Activated T-cell treated with anti-CD3 and anti-CD28 coated beads, Interleukin-2, amount 50 U/mL, for 72 hours (primary cell): ENCODE results near the gene RBM8A. TPM values are rescaled to one million over a fixed set of nuclear protein-coding genes. Genes with fewer than 3 reads are reported as not detected.

Source experiments
- ATAC-seq, 2 donors: fragments of 150-1000 bp; cut with Tn5 transposase; replicated peaks in 1 of 2; 2 replicates each; pipeline ENCODE4 v1.10.0; 2021; ENCODE audit warnings: moderate library complexity in 2 of 2, mild to moderate bottlenecking in 1 of 2
- DNase-seq, 2 donors: peaks; one replicate each; pipeline ENCODE4 v3.0.0; 2021 to 2022; ENCODE audit warnings: mixed read lengths in 1 of 2
- H3K27ac Mint-ChIP-seq: one replicate; pipeline ENCODE4 v1.8.0; 2022; ENCODE audit warnings: mild to moderate bottlenecking, moderate library complexity, mixed read lengths
- H3K27me3 Mint-ChIP-seq: one replicate; pipeline ENCODE4 v1.8.0; 2022; ENCODE audit warnings: low read depth, mixed read lengths
- H3K36me3 Mint-ChIP-seq, 2 donors: one replicate each; pipeline ENCODE4 v1.8.0; 2022; ENCODE audit warnings: mixed read lengths in 2 of 2, mild to moderate bottlenecking in 1 of 2; ENCODE audit not compliant: insufficient read depth in 2 of 2
- H3K4me1 Mint-ChIP-seq: one replicate; pipeline ENCODE4 v1.8.0; 2022; ENCODE audit warnings: low read depth, mixed read lengths
- H3K4me3 Mint-ChIP-seq, 2 donors: one replicate each; pipeline ENCODE4 v1.8.0; 2022; ENCODE audit warnings: mild to moderate bottlenecking in 2 of 2, mixed read lengths in 2 of 2, moderate library complexity in 2 of 2
- H3K9me3 Mint-ChIP-seq, 2 donors: one replicate each; pipeline ENCODE4 v1.8.0; 2022; ENCODE audit warnings: mixed read lengths in 2 of 2
- total RNA-seq, 2 donors: library from RNA; stranded (reverse); gene quantifications; one replicate each; pipeline ENCODE4 v1.2.3, GENCODE V29; 2022

The RBM8A gene
- total RNA-seq, 2 donors from 2014 or later: 238 to 244 TPM

GRCh38 chr1:145893306-145894055 is 33.8 kb downstream of the RBM8A start:
- no peaks in the 10 kb centered on the region for H3K27me3 Mint-ChIP-seq
- ATAC-seq (no peak), DNase-seq (no peak)
- H3K9me3 Mint-ChIP-seq: no peaks in the 10 kb centered on the region
- H3K4me3 Mint-ChIP-seq: no peak overlapping the region
- no peaks in the 10 kb centered on the region for H3K4me1 Mint-ChIP-seq
- H3K36me3 Mint-ChIP-seq: no peaks in the 10 kb centered on the region
- no peak overlapping the region for H3K27ac Mint-ChIP-seq

DNA sequence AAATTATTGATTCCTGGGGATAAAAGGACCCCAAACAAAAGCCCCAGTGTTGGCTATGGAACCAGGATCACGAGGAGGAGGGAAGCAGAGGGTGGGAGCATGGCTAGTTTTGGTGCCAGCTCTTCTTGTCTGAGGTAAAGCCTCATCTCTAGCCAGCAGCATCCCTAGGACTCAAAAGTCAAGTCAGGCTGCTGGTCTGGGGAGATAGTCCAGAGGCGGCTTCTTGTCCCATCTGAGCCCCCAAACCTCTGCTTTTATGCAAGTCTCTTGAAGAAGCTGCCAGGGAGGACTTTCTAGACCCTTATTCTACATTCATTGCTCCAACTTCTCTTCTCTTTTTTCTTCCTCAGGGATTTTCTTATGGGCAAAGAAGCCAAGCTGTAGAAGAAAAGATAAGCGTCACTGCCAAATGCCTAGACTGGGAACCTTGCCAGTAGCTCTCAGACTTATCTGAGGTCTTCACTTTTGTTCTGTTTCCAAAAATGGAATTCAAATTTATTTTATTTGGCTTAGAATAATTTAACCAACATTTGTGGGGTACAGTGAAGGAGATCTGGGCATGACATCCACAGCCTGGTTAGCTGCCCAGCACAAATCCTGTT is 34.7 kb downstream of the RBM8A start:
- no peaks in the 10 kb centered on the region for H3K4me1 Mint-ChIP-seq
- no peak for DNase-seq
- no peaks in the 10 kb centered on the region for H3K27me3 Mint-ChIP-seq
- no peaks in the 10 kb centered on the region for H3K9me3 Mint-ChIP-seq
- ATAC-seq: no peak
- H3K27ac Mint-ChIP-seq: no peak overlapping the region
- H3K4me3 Mint-ChIP-seq: no peak overlapping the region
- no peaks in the 10 kb centered on the region for H3K36me3 Mint-ChIP-seq

DNA sequence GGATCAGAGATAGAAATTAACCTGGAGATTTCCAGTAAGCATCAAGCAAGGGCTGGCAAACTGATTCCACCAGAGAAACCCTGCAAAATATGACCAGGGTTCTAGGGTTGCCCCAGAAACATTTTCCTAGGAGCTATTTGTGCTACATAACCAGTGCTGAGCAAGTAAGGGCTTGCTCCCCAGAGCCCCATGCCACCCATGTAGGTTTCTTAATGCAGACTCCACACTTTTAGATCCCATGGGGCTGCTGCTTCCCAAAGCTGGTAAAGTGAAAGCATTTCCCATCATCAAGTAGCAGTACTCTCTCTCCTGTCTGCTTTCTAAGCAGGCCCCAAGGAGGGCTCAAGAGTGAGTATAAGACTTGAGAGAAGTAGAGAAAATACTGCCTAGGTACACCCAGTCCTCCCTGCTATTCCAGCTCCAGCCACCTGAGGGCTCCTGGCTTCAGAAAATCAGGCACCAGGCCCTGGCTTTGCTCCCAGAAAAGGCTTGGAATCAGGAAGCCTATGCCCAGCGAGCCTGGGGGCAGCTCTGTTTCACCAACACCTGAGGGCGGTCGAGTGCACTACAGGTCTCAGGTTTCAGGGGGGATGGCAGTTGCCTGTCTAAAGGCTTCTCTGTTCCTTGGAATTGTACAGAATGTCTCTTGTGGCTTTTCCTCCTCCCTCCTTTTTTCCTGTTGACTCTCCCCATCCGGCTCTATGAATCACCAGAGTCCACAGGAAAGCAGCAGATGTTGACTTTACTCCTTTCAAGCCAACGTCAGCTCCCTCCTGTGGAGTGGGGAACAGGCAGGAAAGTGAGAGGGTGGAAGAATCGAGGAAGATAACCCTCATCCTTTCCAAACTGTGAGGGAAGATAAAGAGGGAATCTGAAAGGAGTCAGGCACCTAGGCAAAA is 35.4 kb downstream of the RBM8A start:
- no peak overlapping the region for H3K27ac Mint-ChIP-seq
- DNase-seq (peak; percentile 49 to 57), ATAC-seq (peak; percentile 65 to 71)
- H3K4me1 Mint-ChIP-seq: no peaks in the 10 kb centered on the region
- H3K4me3 Mint-ChIP-seq: no peak overlapping the region
- no peaks in the 10 kb centered on the region for H3K9me3 Mint-ChIP-seq
- no peaks in the 10 kb centered on the region for H3K36me3 Mint-ChIP-seq
- no peaks in the 10 kb centered on the region for H3K27me3 Mint-ChIP-seq

GRCh38 chr1:145891143-145891542 is 36.1 kb downstream of the RBM8A start:
- DNase-seq: no peak

GRCh38 chr1:145889722-145890121 is 37.6 kb downstream of the RBM8A start:
- no peaks in the 10 kb centered on the region for H3K9me3 Mint-ChIP-seq
- H3K4me1 Mint-ChIP-seq: peaks cover 14% of the 10 kb centered on the region
- no peaks in the 10 kb centered on the region for H3K36me3 Mint-ChIP-seq
- H3K27ac Mint-ChIP-seq: no peak overlapping the region
- H3K4me3 Mint-ChIP-seq: no peak overlapping the region
- peaks cover 10% of the 10 kb centered on the region for H3K27me3 Mint-ChIP-seq
- ATAC-seq (no peak), DNase-seq (no peak)

More at GRCh38 chr1:145891143-145891542, 36.1 kb downstream of the RBM8A start:
- no peak overlapping the region for H3K4me3 Mint-ChIP-seq
- H3K27me3 Mint-ChIP-seq: no peaks in the 10 kb centered on the region
- H3K9me3 Mint-ChIP-seq: no peaks in the 10 kb centered on the region
- no peak for ATAC-seq
- no peak overlapping the region for H3K27ac Mint-ChIP-seq
- H3K4me1 Mint-ChIP-seq: peaks cover 4% of the 10 kb centered on the region
- no peaks in the 10 kb centered on the region for H3K36me3 Mint-ChIP-seq

DNA sequence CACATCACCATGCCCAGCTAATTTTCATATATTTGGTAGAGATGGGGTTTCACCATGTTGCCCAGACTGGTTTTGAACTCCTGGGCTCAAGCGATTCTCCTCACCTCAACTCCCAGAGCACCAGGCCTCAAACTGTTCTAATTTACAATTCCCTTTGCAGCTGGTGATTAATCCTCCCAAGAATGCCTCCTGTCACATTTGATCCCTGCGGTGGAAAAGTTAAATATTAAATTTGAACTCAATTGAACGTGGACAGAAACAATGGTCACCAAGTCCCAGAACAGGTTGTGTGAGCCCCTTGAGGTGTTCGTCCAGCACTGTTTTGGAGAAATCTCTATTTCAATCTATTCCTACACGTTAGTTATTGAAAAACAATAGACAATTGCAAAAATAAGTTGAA is 39.7 kb downstream of the RBM8A start:
- ATAC-seq (no peak), DNase-seq (no peak)
- Mint-ChIP-seq H3K27me3 (peaks cover 29% of the 10 kb centered on the region), H3K4me3 (no peak overlapping the region), H3K9me3 (no peaks in the 10 kb centered on the region), H3K36me3 (no peaks in the 10 kb centered on the region), H3K4me1 (peaks cover 17% of the 10 kb centered on the region), H3K27ac (no peak overlapping the region)

DNA sequence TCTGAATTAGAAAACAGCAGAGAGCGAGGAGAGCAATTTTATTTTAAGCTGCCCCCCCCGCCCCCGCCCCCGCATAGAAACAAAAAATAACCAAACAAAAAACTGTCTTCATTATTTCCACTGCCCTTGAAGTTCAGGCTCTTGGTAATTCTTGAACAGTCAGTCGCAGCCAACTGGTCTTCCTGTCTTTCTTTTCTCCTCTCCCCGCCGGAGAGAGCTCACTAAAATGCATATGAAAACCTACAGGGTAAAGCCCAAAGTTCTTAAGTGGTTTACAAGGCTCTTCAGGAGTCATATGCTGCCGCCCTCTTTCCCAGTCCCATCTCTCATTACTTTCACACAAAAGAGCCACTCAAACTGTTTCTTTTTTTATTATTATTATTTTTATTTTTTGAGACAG is 40.5 kb downstream of the RBM8A start:
- Mint-ChIP-seq H3K9me3 (no peaks in the 10 kb centered on the region), H3K4me1 (peaks cover 17% of the 10 kb centered on the region), H3K36me3 (no peaks in the 10 kb centered on the region), H3K27me3 (peaks cover 31% of the 10 kb centered on the region), H3K27ac (no peak overlapping the region), H3K4me3 (peak overlapping the region; percentile 44 to 54)
- ATAC-seq (no peak), DNase-seq (no peak)

- ATAC-seq (no peak), DNase-seq (no peak)
- Mint-ChIP-seq H3K27ac (no peak overlapping the region), H3K36me3 (no peaks in the 10 kb centered on the region), H3K4me1 (peaks cover 17% of the 10 kb centered on the region), H3K9me3 (no peaks in the 10 kb centered on the region), H3K27me3 (peaks cover 31% of the 10 kb centered on the region), H3K4me3 (peak overlapping the region; percentile 79 to 83)
Observed at GRCh38 chr1:145886390-145886789, 40.9 kb downstream of the RBM8A start.

GRCh38 chr1:145885738-145886287 is 41.5 kb downstream of the RBM8A start, which contains the start of gene ANKRD35:
Gene ANKRD35 (minus strand): TSS chr1:145885866. CDS start chr1:145885758, 108 bp downstream.
- H3K9me3 Mint-ChIP-seq: no peaks in the 10 kb centered on the region
- no peaks in the 10 kb centered on the region for H3K36me3 Mint-ChIP-seq
- no peak within 1 kb of the TSS for H3K27ac Mint-ChIP-seq
- peaks cover 17% of the 10 kb centered on the region for H3K4me1 Mint-ChIP-seq
- peaks cover 31% of the 10 kb centered on the region for H3K27me3 Mint-ChIP-seq
- ATAC-seq (peak; percentile 100), DNase-seq (peak; percentile 91 to 95)
- peak within 1 kb of the TSS; percentile 79 to 83 for H3K4me3 Mint-ChIP-seq

- peak overlapping the region; percentile 79 to 83 for H3K4me3 Mint-ChIP-seq
- H3K9me3 Mint-ChIP-seq: no peaks in the 10 kb centered on the region
- H3K36me3 Mint-ChIP-seq: no peaks in the 10 kb centered on the region
- DNase-seq (no peak), ATAC-seq (no peak)
- no peak overlapping the region for H3K27ac Mint-ChIP-seq
- peaks cover 31% of the 10 kb centered on the region for H3K27me3 Mint-ChIP-seq
- peaks cover 17% of the 10 kb centered on the region for H3K4me1 Mint-ChIP-seq
Observed at GRCh38 chr1:145884675-145885074, 42.6 kb downstream of the RBM8A start.

- H3K4me3 Mint-ChIP-seq: no peak overlapping the region
- no peaks in the 10 kb centered on the region for H3K36me3 Mint-ChIP-seq
- H3K27me3 Mint-ChIP-seq: peaks cover 27% of the 10 kb centered on the region
- no peaks in the 10 kb centered on the region for H3K9me3 Mint-ChIP-seq
- H3K4me1 Mint-ChIP-seq: peaks cover 3% of the 10 kb centered on the region
- no peak overlapping the region for H3K27ac Mint-ChIP-seq
- no peak for DNase-seq
- no peak for ATAC-seq
Observed at GRCh38 chr1:145879775-145880174, 47.5 kb downstream of the RBM8A start.

DNA sequence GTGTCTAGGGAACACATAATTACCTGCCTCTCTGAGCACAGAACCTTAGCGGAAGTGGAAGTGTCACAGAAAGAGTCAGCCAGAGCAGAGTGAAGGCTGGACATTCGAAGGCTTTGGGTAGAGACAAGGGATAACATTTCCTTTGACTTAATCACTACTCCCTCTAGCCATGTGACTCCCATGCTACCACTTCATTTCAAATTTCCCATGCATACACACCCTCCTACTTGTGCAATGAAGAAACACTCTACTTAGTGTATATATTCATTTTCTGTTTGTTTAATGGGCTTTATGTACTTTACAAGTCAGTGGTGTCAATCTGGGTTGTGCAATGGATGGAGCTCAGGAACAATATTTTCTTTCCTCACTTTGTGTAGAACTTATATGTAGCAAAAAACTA is 48.6 kb downstream of the RBM8A start:
- peaks cover 17% of the 10 kb centered on the region for H3K27me3 Mint-ChIP-seq
- H3K4me1 Mint-ChIP-seq: no peaks in the 10 kb centered on the region
- H3K36me3 Mint-ChIP-seq: no peaks in the 10 kb centered on the region
- ATAC-seq: no peak
- DNase-seq: no peak
- H3K4me3 Mint-ChIP-seq: no peak overlapping the region
- H3K27ac Mint-ChIP-seq: no peak overlapping the region
- H3K9me3 Mint-ChIP-seq: no peaks in the 10 kb centered on the region
